H9 (cell line): ENCODE data around the gene CC2D1A. TPM values are rescaled to one million over a fixed set of nuclear protein-coding genes. Genes with fewer than 3 reads are reported as not detected.

ENCODE experiments used
- DNase-seq: peaks from one replicate; pipeline ENCODE4 v3.0.0-alpha.2; 2017
- H2AFZ ChIP-seq: one replicate; pipeline ENCODE4 v1.6.1; 2013; ENCODE audit warnings: mild to moderate bottlenecking, low read length, control low read depth, moderate library complexity
- H2AK5ac ChIP-seq: 2 replicates; pipeline ENCODE4 v1.6.1; 2013; ENCODE audit warnings: low read length, control low read depth, mixed read lengths; ENCODE audit not compliant: insufficient read length
- H2BK120ac ChIP-seq: one replicate; pipeline ENCODE4 v1.6.1; 2013; ENCODE audit warnings: low read depth, mild to moderate bottlenecking, low read length, control low read depth, inconsistent platforms; ENCODE audit not compliant: poor library complexity, severe bottlenecking
- H2BK12ac ChIP-seq: 2 replicates; pipeline ENCODE4 v1.6.1; 2013; ENCODE audit warnings: low read length, control low read depth, mixed read lengths, low read depth; ENCODE audit not compliant: insufficient read length
- H2BK15ac ChIP-seq: 2 replicates; pipeline ENCODE4 v1.6.1; 2013; ENCODE audit warnings: low read depth, low read length, control low read depth
- H2BK20ac ChIP-seq: one replicate; pipeline ENCODE4 v1.6.1; 2013; ENCODE audit warnings: low read depth, mild to moderate bottlenecking, low read length, control low read depth, inconsistent platforms; ENCODE audit not compliant: poor library complexity, severe bottlenecking
- H2BK5ac ChIP-seq: 2 replicates; pipeline ENCODE4 v1.6.1; 2013; ENCODE audit warnings: low read length, control low read depth, mixed read lengths; ENCODE audit not compliant: insufficient read length
- H3K14ac ChIP-seq: 2 replicates; pipeline ENCODE4 v1.6.1; 2013; ENCODE audit warnings: low read length, control low read depth; ENCODE audit not compliant: insufficient read depth
- H3K18ac ChIP-seq: 2 replicates; pipeline ENCODE4 v1.6.1; 2013; ENCODE audit warnings: low read depth, mild to moderate bottlenecking, mixed read lengths, low read length, control low read depth; ENCODE audit not compliant: insufficient read length
- H3K23ac ChIP-seq: 2 replicates; pipeline ENCODE4 v1.6.1; 2013; ENCODE audit warnings: low read length, control low read depth, mixed read lengths, low read depth; ENCODE audit not compliant: insufficient read length
- H3K23me2 ChIP-seq: 2 replicates; pipeline ENCODE4 v1.6.1; 2013; ENCODE audit warnings: low read depth, mild to moderate bottlenecking, mixed read lengths, low read length, control low read depth; ENCODE audit not compliant: insufficient read length, poor library complexity, severe bottlenecking
- H3K27ac ChIP-seq: 2 replicates; pipeline ENCODE4 v1.5.1; 2013; ENCODE audit warnings: low read length, control low read depth, mixed read lengths, low read depth; ENCODE audit not compliant: insufficient read length
- H3K27me3 ChIP-seq: 2 replicates; pipeline ENCODE4 v1.6.1; 2013; ENCODE audit warnings: low read length, control low read depth, inconsistent platforms; ENCODE audit not compliant: insufficient read depth
- H3K4ac ChIP-seq: 2 replicates; pipeline ENCODE4 v1.6.1; 2013; ENCODE audit warnings: low read depth, mild to moderate bottlenecking, control low read depth, inconsistent platforms, low read length, moderate library complexity
- H3K4me1 ChIP-seq: 2 replicates; pipeline ENCODE4 v1.6.1; 2013; ENCODE audit warnings: low read length, control low read depth, inconsistent platforms; ENCODE audit not compliant: insufficient read depth
- H3K4me2 ChIP-seq: 2 replicates; pipeline ENCODE4 v1.6.1; 2013; ENCODE audit warnings: low read length, control low read depth, mixed read lengths; ENCODE audit not compliant: insufficient read length, insufficient read depth
- H3K56ac ChIP-seq: 2 replicates; pipeline ENCODE4 v1.6.1; 2013; ENCODE audit warnings: low read depth, mild to moderate bottlenecking, mixed read lengths, low read length, control low read depth; ENCODE audit not compliant: insufficient read length
- H3K79me1 ChIP-seq: 2 replicates; pipeline ENCODE4 v1.6.1; 2013; ENCODE audit warnings: low read depth, mild to moderate bottlenecking, moderate library complexity, low read length, control low read depth, inconsistent platforms; ENCODE audit not compliant: insufficient read depth, poor library complexity, severe bottlenecking
- H3K79me2 ChIP-seq: 2 replicates; pipeline ENCODE4 v1.6.1; 2013; ENCODE audit warnings: low read length, control low read depth, inconsistent platforms; ENCODE audit not compliant: insufficient read depth
- H3K9ac ChIP-seq: 2 replicates; pipeline ENCODE4 v1.6.1; 2013; ENCODE audit warnings: low read length, control low read depth, mixed read lengths; ENCODE audit not compliant: insufficient read length; ENCODE audit errors: extremely low read depth
- H3K9me3 ChIP-seq: one replicate; pipeline ENCODE4 v1.6.1; 2013; ENCODE audit warnings: low read depth, low read length, inconsistent platforms; ENCODE audit not compliant: control insufficient read depth
- H3T11ph ChIP-seq: one replicate; pipeline ENCODE4 v1.6.1; 2013; ENCODE audit warnings: mild to moderate bottlenecking, low read length, control low read depth, inconsistent platforms
- H4K20me1 ChIP-seq: one replicate; pipeline ENCODE4 v1.6.1; 2013; ENCODE audit not compliant: control insufficient read depth, insufficient read length, insufficient read depth
- H4K5ac ChIP-seq: 2 replicates; pipeline ENCODE4 v1.6.1; 2013; ENCODE audit warnings: low read depth, mild to moderate bottlenecking, mixed read lengths, low read length, control low read depth; ENCODE audit not compliant: insufficient read length
- H4K8ac ChIP-seq: replicated peaks from 2 replicates; pipeline ENCODE4 v1.6.1; 2013; ENCODE audit warnings: low read length, control low read depth, mixed read lengths, low read depth; ENCODE audit not compliant: insufficient read length
- H4K91ac ChIP-seq: 2 replicates; pipeline ENCODE4 v1.6.1; 2013; ENCODE audit warnings: low read depth, mild to moderate bottlenecking, moderate library complexity, mixed read lengths, low read length, control low read depth; ENCODE audit not compliant: insufficient read length
- H3K27ac Mint-ChIP-seq, 3 experiments: 2 replicates in 2 of 3; 3 replicates in 1 of 3; pipeline ENCODE4 v1.8.0; 2020 to 2021; ENCODE audit warnings: mixed read lengths in 3 of 3, mild to moderate bottlenecking in 1 of 3, moderate library complexity in 1 of 3
- H3K27me3 Mint-ChIP-seq: 2 replicates; pipeline ENCODE4 v1.8.0; 2021; ENCODE audit warnings: low read depth, mild to moderate bottlenecking, moderate library complexity, mixed read lengths
- H3K36me3 Mint-ChIP-seq, 3 experiments: 2 replicates in 2 of 3; 3 replicates in 1 of 3; pipeline ENCODE4 v1.8.0; 2020 to 2021; ENCODE audit warnings: low read depth in 3 of 3, mixed read lengths in 3 of 3; ENCODE audit not compliant: insufficient read depth in 1 of 3
- H3K4me1 Mint-ChIP-seq, 2 experiments: 2 replicates each; pipeline ENCODE4 v1.8.0; 2020; ENCODE audit warnings: mixed read lengths in 2 of 2
- H3K4me3 Mint-ChIP-seq, 2 experiments: 2 replicates in 1 of 2; 3 replicates in 1 of 2; pipeline ENCODE4 v1.8.0; 2020 to 2021; ENCODE audit warnings: mild to moderate bottlenecking in 2 of 2, mixed read lengths in 2 of 2, moderate library complexity in 1 of 2
- H3K9me3 Mint-ChIP-seq, 2 experiments: 2 replicates in 1 of 2; 3 replicates in 1 of 2; pipeline ENCODE4 v1.8.0; 2020; ENCODE audit warnings: mild to moderate bottlenecking in 2 of 2, mixed read lengths in 2 of 2, moderate library complexity in 1 of 2
- WGBS: extraction: QIAGEN DNeasy Blood & Tissue Kit; methylation state at CpG from one replicate; pipeline ENCODE4 v1.1.7; 2013; ENCODE audit warnings: missing lambda C conversion rate, low lambda C conversion rate, mixed read lengths; ENCODE audit not compliant: insufficient read length; ENCODE audit errors: extremely low coverage; 5-methylcytosine and 5-hydroxymethylcytosine counted together
- total RNA-seq: library from RNA; stranded (reverse); gene quantifications from 2 replicates; pipeline ENCODE4 v1.2.1, GENCODE V29; 2021
- TF ChIP-seq, protein P1 (sequence below): fragments of 200-600 bp; sonication (generic); conservative IDR thresholded peaks from 3 replicates; pipeline ENCODE4 v1.8.0; 2021; ENCODE audit warnings: antibody characterized with exemption, mild to moderate bottlenecking

The CC2D1A gene
- total RNA-seq, 1 experiment from 2014 or later: 48.5 TPM

- Histone ChIP-seq H3K23ac (no peak overlapping the region), H2BK15ac (no peak overlapping the region), H3K79me2 (no peaks in the 10 kb centered on the region), H3K23me2 (no peaks in the 10 kb centered on the region), H2AFZ (no peak overlapping the region), H3K27me3 (no peaks in the 10 kb centered on the region), H3K56ac (no peak overlapping the region), H3T11ph (no peak overlapping the region), H4K5ac (no peak overlapping the region), H3K9ac (no peak overlapping the region), H2BK5ac (no peak overlapping the region), H3K9me3 (no peaks in the 10 kb centered on the region), H3K79me1 (no peaks in the 10 kb centered on the region), H3K4me1 (no peaks in the 10 kb centered on the region), H2AK5ac (no peak overlapping the region), H3K4ac (no peak overlapping the region), H3K27ac (no peak overlapping the region), H4K20me1 (no peaks in the 10 kb centered on the region), H2BK120ac (no peak overlapping the region), H2BK20ac (no peak overlapping the region), H4K8ac (no peak overlapping the region), H3K14ac (no peak overlapping the region), H3K4me2 (no peak overlapping the region), H2BK12ac (no peak overlapping the region), H4K91ac (no peak overlapping the region), H3K18ac (no peak overlapping the region)
- TF ChIP-seq, protein P1, sequence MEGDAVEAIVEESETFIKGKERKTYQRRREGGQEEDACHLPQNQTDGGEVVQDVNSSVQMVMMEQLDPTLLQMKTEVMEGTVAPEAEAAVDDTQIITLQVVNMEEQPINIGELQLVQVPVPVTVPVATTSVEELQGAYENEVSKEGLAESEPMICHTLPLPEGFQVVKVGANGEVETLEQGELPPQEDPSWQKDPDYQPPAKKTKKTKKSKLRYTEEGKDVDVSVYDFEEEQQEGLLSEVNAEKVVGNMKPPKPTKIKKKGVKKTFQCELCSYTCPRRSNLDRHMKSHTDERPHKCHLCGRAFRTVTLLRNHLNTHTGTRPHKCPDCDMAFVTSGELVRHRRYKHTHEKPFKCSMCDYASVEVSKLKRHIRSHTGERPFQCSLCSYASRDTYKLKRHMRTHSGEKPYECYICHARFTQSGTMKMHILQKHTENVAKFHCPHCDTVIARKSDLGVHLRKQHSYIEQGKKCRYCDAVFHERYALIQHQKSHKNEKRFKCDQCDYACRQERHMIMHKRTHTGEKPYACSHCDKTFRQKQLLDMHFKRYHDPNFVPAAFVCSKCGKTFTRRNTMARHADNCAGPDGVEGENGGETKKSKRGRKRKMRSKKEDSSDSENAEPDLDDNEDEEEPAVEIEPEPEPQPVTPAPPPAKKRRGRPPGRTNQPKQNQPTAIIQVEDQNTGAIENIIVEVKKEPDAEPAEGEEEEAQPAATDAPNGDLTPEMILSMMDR: no peak
- no peaks in the 10 kb centered on the region for H3K9me3 Mint-ChIP-seq
- no peak overlapping the region for H3K4me3 Mint-ChIP-seq
- peaks cover 17 to 56% (median 54%) of the 10 kb centered on the region in 3 experiments; a peak in 6 of 7 replicates for H3K36me3 Mint-ChIP-seq
- peak; percentile 30 for DNase-seq
- WGBS: no CpG with 5 or more reads among the region's 39 CpGs
- peaks cover 4 to 6% of the 10 kb centered on the region in 2 experiments; a peak in 3 of 4 replicates for H3K4me1 Mint-ChIP-seq
- H3K27me3 Mint-ChIP-seq: no peaks in the 10 kb centered on the region
- peak overlapping the region; percentile 40 to 82 (median 80); a peak in 4 of 7 replicates for H3K27ac Mint-ChIP-seq
These were observed 55.1 kb downstream of the CC2D1A start for GRCh38 chr19:13960863-13961784.
